Measurements from ENCODE around the gene CEP70. TPM values are rescaled to one million over a fixed set of nuclear protein-coding genes. Genes with fewer than 3 reads are reported as not detected.
A peak's percentile ranks its signal among the peaks of the same experiment; 100 is the strongest.
"Not testable (repeated sequence)": the region's sequence is repeated elsewhere in the genome, so short reads cannot be mapped to it uniquely, and the experiment has no call there.

Gene CEP70, protein sequence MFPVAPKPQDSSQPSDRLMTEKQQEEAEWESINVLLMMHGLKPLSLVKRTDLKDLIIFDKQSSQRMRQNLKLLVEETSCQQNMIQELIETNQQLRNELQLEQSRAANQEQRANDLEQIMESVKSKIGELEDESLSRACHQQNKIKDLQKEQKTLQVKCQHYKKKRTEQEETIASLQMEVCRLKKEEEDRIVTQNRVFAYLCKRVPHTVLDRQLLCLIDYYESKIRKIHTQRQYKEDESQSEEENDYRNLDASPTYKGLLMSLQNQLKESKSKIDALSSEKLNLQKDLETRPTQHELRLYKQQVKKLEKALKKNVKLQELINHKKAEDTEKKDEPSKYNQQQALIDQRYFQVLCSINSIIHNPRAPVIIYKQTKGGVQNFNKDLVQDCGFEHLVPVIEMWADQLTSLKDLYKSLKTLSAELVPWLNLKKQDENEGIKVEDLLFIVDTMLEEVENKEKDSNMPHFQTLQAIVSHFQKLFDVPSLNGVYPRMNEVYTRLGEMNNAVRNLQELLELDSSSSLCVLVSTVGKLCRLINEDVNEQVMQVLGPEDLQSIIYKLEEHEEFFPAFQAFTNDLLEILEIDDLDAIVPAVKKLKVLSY
- 10 to 100 TPM; 36.4 to 43.6 (median 39.4) TPM for polyA plus RNA-seq (ENCODE audit: insufficient read length in 3 of 3)

DNA sequence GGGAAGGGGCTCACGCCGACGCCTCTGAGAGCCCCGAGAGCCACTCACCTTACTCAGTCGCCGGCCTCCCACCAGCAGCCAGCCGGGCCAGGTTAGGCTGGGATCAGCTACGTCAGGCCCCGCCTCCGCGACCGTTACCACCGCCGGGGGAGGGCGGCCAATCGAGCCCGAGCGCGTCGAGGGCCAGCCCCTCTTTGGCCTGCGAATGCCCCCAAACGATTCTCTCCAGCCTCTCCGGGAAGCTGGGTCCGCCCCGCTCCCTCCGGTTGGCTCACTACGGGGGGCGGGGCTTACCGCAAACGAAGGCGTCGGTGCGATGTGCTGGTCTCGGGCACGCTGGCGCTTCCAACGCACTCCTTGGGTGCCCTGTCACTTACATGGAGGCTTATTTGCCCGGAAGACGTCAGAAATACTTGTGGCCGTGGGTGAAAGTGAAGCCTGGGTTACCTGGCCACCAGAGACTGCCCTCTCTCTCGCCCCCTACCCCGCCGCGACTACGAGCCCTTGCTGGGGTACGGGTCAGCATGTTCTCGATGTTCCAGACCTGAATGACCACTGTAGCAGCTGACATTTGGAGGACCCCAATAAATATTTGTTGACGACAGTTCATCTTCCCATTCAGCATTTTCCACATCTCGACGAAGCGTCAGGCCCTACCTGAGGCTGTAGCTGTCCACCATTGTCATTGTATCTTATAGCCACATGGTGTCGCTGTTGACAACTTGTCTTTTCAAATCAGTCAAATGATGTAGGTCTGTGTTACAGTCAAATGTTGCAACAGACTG is at the start of gene CEP70:
Gene CEP70, minus strand, starts transcription at position 111 of the 785 bp plus-strand sequence. CDS start 21,333 bp downstream, outside the sequence.
- peak; percentile 91 to 95 (median 94) for DNase-seq (ENCODE audit: low read depth in 3 of 3, low spot score in 2 of 3)

DNA sequence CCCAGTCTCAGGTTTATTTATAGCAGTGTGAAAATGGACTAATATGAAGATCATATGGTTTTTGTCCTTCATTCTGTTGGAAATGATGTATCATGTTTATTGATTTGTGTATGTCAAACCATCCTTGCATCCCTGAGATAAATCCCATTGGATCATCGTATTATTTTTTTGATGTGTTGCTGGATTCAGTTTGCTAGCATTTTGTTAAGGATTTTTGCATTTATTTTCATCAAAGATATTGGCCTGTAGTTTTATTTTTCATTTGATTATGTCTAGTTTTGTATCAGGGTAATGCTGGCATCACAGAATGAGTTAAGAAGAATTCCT is 48.8 kb upstream of the CEP70 start:
- no peak for DNase-seq (ENCODE audit: low read depth in 3 of 3, low spot score in 2 of 3)

DNA sequence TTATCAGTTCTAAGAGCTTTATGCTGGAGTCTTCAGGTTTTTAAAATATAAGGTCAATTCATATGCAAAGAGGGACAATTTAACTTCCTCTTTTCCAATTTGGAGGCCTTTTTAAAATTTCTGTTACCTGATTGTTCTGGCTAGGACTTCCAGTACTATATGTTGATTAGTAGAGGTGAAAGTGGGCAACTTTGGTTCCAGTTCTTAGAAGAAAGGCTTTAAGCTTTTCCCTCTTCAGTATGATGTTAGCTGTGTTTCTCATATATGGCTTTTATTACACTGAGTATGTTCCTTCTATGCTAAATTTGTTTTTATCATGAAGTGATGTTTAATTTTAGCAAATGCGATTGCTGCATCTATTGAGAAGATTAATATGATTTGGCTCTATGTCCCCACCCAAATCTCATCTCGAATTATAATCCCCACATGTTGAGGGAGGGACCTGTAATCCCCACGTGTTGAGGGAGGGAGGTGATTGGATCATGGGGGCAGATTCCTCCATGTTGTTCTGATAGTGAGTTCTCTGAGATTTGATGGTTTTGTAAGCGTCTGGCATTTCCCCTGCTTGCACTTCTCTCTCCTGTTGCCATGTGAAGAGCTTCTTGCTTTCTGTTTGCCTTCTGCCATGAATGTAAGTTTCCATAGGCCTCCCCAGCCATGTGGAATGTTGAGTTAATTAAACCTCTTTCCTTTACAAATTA is 48.3 kb upstream of the CEP70 start:
- no peak for DNase-seq (ENCODE audit: low read depth in 3 of 3, low spot score in 2 of 3)

DNA sequence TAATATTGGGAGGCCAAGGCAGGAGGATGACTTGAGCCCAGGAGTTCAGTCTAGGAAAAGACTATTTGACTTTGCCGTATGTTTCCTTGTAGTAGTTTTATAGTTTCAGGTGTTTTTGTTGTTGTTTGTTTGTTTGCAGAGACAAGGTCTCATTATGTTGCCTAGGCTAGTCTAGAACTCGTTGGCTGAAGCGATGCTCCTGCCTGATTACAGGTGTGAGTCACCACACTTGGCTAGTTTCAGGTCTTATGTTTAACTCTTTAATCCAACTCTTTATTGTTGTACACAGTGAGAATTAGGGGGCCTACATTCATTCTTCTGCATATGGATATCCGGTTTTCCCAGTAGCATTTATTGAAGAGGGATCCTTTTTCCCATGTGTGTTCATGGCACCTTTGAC is 46.5 kb upstream of the CEP70 start:
- DNase-seq (ENCODE audit: low read depth in 3 of 3, low spot score in 2 of 3), result no peak

DNA sequence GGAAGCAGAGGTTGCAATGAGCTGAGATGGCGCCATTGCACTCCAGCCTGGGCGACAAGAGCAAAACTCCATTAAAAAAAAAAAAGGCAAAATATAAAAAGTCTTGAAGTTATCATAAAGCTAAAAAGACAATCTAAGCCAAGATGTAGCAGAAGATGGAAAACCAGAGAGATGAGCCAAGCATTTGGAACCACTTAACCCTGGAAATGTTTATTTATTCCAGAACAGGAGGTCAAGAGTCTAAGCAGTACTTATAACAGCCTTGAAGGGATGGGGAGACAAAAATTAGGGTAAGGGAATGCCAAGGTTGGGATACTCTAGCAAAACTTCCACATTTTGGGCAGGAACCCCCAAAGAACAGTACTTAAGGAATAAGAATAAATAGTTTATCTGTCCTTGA is 44.6 kb upstream of the CEP70 start:
- no peak for DNase-seq (ENCODE audit: low read depth in 3 of 3, low spot score in 2 of 3)

DNA sequence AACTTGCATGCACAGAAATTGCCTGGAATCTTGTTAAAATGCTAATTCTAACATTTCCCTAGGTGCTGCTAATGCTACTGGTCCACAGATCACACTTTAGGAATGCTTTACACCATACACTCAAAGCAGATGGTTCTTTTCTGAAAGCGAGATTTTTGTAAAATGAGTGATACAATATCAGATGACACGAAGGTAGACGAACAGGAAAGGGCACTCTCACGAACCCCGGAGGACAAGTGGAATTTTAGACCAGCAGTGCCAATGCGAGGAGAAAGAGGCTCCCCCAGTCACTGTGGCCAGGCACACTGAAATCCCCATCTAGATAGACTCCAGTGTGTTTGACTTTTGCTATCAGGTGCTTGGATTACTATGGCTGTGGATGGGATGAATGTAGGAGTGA is 35.5 kb upstream of the CEP70 start:
- no peak for DNase-seq (ENCODE audit: low read depth in 3 of 3, low spot score in 2 of 3)

DNA sequence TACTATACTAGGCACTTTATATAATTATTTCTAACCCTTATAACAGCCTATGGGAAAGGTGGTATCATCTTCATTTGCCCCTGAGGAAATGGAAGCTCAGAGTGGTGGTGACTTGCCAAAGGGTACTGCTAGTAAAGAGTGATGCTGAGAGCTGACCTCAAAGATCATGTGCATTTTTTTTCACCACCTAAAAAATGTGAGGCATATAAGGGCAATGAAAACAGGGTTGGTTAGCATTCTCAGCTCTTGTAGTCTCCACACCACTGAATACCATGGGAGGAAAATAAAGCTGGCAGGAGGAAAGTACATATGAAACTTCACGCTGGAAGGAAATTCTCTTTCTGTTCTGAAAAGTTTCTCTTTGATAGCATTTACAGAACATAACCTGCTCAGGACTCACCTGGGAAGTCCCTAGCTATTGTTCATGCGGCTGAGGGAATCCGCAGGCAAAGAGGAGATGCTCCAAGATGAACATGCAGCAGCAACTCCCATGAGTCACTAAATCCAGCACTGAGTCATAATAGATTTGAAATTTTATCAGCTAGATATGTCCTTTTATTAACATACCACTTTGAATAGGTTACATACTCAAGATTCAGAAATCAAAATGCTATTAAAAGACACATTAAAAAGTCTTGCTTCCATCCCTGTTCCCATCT is 31.8 kb upstream of the CEP70 start:
- DNase-seq (ENCODE audit: low read depth in 3 of 3, low spot score in 2 of 3), result no peak

DNA sequence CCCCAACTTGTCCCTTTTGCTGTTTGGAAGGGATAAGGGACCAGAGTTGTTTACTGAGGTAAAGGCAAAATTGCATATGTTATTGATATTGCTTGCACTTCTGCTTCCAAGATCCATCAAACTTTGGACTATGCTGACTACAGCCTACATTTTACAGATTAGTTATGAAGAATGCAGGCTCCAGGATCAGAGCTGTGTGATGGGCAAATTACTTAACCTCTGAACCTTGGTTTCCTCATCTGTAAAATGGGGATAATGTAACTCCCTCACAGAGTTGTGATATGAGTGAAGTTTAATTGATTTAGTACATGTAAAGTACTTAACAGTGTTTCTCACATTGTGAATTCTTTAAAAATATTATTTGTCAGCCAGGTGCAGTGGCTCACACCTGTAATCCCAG is 30.5 kb upstream of the CEP70 start:
- no peak for DNase-seq (ENCODE audit: low read depth in 3 of 3, low spot score in 2 of 3)

DNA sequence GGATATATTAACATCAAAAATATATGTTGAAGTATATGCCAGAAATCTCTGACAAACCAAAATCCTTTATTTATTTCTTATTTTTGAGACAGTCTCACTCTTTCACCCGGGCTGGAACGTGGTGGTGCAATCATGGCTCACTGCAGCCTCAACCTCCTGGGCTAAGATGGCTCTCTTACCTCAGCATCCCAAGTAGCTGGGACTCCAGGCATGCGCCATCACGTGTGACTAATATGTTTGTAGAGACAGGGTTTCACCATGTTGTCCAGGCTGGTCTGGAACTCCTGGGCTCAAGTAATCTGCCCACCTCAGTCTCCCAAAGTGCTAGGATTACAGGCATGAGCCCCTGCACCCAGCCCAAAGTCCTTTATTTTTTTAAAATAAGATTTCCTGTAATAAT is 26.4 kb upstream of the CEP70 start:
- DNase-seq (ENCODE audit: low read depth in 3 of 3, low spot score in 2 of 3), result no peak

DNA sequence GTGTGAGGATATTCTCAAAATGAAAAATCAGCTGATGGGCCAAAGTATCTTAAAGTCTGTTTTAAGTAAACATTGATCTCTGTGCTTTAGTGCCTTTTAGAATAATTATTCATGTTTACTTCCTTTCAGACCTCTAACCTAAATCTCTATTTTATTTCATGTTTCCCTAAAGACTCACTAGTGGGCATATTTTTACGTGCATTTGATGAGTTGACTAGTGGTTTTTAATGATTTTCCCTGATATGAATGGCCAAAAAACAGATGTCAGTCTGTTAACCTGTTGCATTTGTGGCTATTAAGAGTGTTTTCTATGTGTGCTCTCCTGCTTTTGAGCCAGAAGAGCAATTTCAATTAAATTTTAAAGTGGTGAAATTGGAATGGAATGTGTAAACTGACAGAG is 21.4 kb upstream of the CEP70 start:
- no peak for DNase-seq (ENCODE audit: low read depth in 3 of 3, low spot score in 2 of 3)

DNA sequence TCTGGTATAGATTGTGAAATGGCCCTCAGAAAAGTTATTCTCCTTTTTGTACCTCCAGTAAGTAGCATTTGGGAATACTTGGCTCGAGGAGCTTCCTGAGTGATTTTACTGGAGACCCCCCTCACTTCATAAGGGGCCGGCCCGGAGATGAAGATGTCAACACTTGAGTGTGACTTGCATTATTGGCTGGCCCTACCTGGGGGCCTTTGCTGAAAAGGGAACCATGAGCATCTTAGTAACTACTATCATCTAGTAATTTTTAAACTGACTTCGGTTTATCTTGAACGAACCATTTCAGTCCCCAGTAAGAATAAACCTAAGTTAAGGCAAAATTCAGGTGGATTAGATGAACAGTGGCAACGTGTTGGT is 15.8 kb upstream of the CEP70 start:
- DNase-seq (ENCODE audit: low read depth in 3 of 3, low spot score in 2 of 3), result no peak

DNA sequence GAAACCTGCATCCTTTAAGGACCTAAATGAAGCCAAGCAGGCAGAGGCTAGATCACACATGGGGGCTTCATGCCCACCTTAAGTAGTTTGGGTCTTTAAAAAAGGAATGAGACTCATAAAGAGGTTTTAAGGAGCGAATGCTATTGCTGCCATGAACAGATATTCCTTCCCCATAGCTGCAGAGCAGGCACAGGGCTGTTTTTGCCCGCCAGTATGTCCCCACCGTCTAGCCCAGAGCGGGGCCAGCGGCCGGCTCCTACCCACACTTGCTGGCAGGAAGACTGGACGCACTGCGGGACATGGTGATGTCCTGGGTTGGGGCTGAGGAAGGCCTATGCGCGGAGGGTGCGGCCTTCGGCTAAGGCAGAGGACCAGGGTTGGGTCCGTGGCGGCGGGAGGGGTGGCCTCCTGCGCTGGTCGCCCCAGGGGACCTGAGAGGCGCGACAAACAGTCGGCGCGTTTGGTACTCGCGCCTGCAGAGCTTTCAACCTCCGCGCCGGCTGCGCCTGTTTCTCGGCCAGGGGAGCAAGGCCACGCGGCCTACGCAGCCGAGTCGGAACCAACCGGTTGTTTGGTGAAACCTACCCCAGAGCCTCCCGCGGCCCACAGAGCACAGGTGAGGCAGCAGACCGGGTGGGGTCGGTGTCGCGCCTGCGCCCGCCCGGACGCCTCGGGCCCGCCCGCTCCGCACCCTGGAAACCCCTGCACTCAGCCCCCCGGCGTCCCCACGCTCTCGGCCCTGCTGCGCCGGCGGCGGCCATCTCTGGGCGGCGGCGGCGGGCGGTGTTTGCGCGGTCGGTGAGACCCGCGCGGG is 14.5 kb upstream of the CEP70 start, which contains the start of gene FAIM:
Gene FAIM, plus strand, starts transcription at position 450 of the 814 bp plus-strand sequence. CDS start 10,956 bp downstream, outside the sequence.
- peak; percentile 52 to 72 (median 60) for DNase-seq (ENCODE audit: low read depth in 3 of 3, low spot score in 2 of 3)

DNA sequence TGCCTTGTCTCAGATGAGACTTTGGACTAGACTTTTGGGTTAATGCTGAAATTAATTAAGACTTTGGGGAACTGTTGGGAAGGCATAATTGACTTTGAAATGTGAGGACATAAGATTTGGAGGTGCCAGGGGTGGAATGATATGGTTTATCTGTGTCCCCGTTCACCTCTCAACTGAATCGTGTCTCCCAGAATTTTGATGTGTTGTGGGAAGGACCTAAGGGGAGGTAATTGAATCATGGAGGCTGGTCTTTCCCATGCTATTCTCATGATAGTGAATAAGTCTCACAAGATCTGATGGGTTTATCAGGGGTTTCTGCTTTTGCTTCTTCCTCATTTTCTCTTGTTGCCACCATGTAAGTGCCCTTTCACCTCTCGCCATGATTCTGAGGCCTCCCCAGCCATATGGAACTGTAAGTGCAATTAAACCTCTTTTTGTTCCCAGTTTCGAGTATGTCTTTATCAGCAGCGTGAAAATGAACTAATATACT is 10.1 kb upstream of the CEP70 start:
- DNase-seq (ENCODE audit: low read depth in 3 of 3, low spot score in 2 of 3), result not testable (repeated sequence)

DNA sequence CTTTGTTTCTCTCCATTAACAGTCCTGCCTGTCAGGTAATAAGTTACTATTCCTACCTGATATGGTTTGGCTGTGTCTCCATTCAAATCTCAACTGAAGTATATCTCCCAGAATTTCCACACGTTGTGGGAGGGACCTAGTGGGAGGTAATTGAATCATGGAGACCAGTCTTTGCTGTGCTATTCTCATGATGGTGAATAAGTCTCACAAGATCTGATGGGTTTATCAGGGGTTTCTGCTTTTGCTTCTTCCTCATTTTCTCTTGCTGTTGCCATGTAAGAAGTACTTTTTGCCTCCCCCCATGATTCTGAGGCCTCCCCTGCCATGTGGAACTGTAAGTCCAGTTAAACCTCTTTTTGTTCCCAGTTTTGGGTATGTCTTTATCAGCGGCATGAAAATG is 7.6 kb upstream of the CEP70 start:
- DNase-seq (ENCODE audit: low read depth in 3 of 3, low spot score in 2 of 3), result not testable (repeated sequence)

DNA sequence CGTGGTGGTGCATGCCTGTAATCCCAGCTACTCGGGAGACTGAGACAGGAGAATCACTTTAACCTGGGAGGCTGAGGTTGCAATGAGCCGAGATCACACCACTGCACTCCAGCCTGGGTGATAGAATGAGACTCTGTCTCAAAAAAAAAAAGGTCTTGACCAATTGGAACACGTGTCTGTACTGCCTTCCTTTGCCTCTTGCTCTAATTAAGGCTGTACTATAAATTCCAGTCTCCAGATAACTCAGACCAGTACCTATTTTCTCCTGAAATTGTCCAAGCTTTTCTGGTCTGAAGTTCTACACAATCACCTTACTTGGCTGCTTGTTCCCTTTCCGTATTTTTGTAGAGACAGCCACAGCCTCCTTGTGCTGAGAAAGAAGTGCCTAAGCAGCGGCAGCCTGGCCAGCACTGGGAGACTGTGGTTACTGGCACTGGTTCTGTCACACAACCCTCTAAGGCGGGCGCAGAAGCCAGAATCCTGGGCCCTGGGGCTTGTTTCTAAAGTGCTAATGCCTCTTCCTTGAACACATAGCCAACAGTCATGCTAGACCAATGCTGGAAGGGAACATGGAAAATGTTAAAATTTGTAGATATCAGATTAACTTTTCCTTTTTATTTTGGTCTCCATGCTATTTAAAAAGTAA is 6.2 kb upstream of the CEP70 start:
- no peak for DNase-seq (ENCODE audit: low read depth in 3 of 3, low spot score in 2 of 3)

DNA sequence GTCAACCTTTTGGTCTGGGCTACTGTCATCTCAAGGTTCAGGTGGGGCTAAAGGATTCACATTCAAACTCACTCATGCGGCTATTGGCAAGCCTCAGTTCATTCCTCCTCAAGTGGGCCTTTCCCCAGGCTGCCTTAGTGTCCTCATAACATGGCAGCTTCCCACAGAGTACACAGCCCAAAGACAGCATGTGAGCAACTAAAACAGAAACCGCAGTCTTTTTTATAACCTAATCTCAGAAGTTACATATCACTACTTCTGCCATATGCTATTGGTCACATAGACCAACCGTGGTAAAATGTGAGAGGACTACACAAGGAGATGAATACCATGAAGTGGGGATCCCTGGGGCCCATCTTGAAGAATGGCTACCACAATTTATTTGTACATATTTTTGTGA is 4.5 kb upstream of the CEP70 start:
- DNase-seq (ENCODE audit: low read depth in 3 of 3, low spot score in 2 of 3), result no peak

DNA sequence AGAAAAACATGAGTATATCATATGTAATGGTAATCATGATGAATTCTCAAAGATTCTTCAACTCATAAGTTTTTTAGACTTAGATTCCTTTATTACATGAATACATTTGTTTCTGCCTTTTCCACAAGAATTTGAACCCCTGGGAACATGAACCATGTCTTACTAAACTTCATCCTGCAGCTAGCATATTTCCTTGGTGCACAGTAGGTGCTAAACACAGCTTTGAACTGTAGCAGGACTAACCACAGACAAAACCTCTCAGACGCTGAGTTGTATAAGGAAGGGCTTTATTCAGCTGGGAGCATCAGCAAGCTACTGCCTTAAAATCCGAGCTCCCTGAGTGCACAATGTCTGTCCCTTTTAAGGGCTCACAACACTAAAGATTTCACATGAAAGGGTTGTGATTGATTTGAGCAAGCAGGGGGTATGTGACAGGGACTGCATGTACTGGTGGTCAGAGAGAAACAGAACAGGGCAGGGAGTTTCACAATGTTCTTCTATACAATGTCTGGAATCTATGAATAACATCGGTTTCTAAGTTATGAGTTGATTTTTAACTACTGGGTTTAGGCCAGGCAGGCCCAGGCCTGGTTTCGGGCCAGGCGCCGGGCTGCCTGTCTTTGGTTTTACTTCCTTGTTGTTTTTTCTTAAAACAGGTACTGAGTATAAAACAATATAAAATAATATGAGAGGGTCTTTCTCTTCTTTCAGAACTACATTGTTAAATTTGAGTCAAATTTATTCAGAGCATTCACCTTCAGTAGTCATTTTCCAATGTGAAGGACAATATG is 3.3 kb upstream of the CEP70 start:
- DNase-seq (ENCODE audit: low read depth in 3 of 3, low spot score in 2 of 3), result not testable (repeated sequence)

Data from right renal cortex interstitium (tissue), 3 donors.